NB4 (cell line): ENCODE results near the gene ADAMTS3.

Experiments used
- DNase-seq: peaks from one replicate; pipeline ENCODE4 v3.0.0; 2010; ENCODE audit warnings: low read depth
- H3K4me3 ChIP-seq: one replicate; pipeline ENCODE4 v1.5.1; 2011; ENCODE audit warnings: mild to moderate bottlenecking, low read depth, low read length, moderate library complexity
- MYC ChIP-seq: IDR thresholded peaks from 2 replicates; pipeline ENCODE4 v1.6.1; 2011; ENCODE audit warnings: low read depth, low read length
- POLR2A ChIP-seq: IDR thresholded peaks from 2 replicates; pipeline ENCODE4 v1.6.1; 2011; ENCODE audit warnings: mild to moderate bottlenecking; ENCODE audit not compliant: insufficient read length; ENCODE audit errors: extremely low read depth
- TF ChIP-seq, protein P1 (sequence below): IDR thresholded peaks from 2 replicates; pipeline ENCODE4 v1.6.1; 2011; ENCODE audit warnings: low read depth, low read length
- TF ChIP-seq, protein P2 (sequence below): IDR thresholded peaks from one replicate; pipeline ENCODE4 v1.5.1; 2012; ENCODE audit warnings: low read depth, low read length

Gene ADAMTS3

DNA sequence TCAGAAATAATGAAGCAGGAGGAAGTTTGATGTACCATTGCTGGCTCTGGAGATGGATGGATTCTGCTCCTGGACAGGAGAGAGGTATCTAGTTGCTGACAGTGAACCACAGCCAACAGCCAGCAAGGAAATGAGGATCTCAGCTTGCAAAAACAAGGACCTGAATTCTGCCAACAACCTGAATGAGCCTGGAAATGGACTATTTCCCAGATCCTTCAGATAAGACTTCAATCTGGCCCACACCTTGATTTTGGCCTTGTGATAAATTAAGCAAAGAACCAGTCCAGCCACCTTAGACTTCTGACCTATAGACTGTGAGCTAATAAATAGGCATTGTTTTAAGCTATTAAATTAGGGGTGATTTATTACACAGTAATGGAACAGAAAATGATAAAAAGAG lies 220.3 kb downstream of the ADAMTS3 start:
- no peak overlapping the region for H3K4me3 ChIP-seq
- no peak for DNase-seq
- TF ChIP-seq POLR2A: no peak
- TF ChIP-seq, protein P1, sequence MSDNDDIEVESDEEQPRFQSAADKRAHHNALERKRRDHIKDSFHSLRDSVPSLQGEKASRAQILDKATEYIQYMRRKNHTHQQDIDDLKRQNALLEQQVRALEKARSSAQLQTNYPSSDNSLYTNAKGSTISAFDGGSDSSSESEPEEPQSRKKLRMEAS: no peak
- no peak for TF ChIP-seq MYC
- TF ChIP-seq, protein P2, sequence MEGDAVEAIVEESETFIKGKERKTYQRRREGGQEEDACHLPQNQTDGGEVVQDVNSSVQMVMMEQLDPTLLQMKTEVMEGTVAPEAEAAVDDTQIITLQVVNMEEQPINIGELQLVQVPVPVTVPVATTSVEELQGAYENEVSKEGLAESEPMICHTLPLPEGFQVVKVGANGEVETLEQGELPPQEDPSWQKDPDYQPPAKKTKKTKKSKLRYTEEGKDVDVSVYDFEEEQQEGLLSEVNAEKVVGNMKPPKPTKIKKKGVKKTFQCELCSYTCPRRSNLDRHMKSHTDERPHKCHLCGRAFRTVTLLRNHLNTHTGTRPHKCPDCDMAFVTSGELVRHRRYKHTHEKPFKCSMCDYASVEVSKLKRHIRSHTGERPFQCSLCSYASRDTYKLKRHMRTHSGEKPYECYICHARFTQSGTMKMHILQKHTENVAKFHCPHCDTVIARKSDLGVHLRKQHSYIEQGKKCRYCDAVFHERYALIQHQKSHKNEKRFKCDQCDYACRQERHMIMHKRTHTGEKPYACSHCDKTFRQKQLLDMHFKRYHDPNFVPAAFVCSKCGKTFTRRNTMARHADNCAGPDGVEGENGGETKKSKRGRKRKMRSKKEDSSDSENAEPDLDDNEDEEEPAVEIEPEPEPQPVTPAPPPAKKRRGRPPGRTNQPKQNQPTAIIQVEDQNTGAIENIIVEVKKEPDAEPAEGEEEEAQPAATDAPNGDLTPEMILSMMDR: no peak

DNA sequence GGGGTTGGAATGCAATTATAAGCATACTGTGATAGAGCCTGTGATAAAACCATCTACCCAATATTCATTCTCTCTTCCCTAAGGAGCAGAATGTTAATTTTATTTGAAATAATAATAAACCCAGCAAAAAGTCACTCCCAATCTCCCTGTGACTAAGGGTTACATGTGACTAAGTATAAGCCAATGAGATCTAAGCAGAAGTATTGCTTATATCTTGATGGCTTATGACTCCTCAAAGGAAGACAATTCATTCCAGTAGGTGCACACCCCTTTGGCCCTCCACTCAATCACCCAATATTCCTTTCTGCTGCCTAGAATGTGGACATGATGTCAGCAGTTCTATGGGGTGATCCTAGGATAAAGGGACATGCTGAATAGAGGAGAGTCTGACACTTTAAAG lies 224.6 kb downstream of the ADAMTS3 start:
- no peak overlapping the region for H3K4me3 ChIP-seq
- TF ChIP-seq, protein P2: no peak
- TF ChIP-seq MYC (no peak), POLR2A (no peak)
- TF ChIP-seq, protein P1: no peak
- no peak for DNase-seq

DNA sequence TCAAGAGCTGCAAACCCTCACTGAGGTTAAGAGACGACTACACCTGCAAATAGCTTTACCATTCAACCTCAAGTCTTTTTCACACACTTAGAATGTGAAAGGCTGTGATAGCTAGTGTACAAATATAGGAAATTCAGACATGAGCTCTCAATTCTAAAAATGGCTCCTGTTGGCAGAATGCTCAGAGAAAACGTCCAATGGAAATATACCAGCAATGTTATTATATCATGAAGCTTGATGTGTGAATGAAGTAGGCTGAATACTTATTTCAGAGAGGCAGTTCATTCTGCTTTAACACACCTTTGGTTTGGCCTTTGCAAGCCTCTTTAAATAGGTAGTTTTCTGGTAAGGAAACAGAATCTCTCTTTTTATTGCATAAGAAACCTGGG lies 227.6 kb downstream of the ADAMTS3 start:
- no peak for TF ChIP-seq POLR2A
- TF ChIP-seq, protein P1: no peak
- TF ChIP-seq, protein P2: no peak
- TF ChIP-seq MYC: no peak
- no peak overlapping the region for H3K4me3 ChIP-seq
- DNase-seq: no peak

DNA sequence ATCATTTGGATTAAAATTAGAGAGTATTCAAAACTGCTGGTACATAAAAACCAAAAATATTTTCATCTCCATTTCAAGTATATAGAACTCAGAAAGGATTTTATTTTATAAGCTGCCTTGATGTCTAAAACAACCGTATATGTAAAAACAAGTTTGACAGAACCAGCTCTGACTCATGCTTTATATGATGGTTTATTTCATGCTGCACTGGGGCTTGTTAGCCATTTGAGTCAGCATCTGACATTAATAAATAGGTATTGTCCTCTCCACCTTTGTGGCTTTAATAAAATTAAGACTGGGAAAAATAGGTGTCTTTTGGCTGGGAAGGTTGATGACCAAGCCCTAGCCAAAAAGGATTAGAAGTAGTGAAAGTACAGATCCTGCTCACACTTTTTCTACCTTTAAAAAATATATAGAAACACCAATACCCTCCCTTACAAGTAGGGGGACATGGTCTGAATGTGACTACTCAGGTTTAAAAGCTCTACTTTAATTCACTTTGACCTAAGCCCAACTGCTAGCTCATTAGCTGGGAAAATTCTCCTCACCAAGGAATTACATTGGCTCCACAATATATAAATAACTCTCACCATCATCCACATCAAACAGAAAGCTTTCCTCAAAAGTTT lies 228.1 kb downstream of the ADAMTS3 start:
- DNase-seq: no peak
- H3K4me3 ChIP-seq: no peak overlapping the region
- TF ChIP-seq, protein P1: no peak
- TF ChIP-seq, protein P2: no peak

DNA sequence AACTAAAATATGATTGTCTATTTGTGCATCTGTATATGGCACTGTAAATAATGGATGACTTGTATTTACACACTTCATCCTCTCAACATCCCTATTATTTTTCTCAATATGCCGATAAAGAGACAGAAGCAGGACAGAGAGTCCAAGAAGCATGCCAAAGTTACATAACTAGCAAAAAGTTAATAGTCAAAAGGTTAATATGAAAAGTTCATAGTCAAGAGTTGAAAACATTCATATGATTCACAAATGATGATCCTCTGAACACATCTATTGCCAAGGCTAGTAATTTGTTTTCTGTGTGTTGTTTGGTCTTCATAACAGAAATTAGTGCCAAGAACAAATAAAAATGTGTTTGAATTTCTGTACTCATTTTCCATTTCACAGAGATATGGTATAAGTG lies 231.0 kb downstream of the ADAMTS3 start:
- TF ChIP-seq MYC (no peak), POLR2A (no peak)
- TF ChIP-seq, protein P2: no peak
- TF ChIP-seq, protein P1: no peak
- H3K4me3 ChIP-seq: no peak overlapping the region
- no peak for DNase-seq

DNA sequence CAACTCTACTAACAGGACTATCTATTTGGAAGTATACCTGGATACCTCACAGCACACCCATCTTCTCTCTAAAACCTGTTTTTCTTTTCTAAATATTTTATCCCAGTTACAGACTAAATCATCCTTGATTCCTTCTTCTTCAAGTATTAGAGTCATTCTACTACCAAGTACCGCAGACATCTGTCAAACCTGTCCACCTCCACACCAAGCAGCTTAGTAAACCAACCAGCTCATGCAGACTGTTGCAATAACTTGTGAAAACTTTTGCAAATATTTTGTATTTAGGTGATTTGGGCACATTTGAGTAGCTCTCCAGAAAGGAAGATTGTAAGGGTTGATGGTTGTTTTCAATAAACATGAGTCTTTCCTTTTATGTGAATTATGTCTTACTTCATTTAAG lies 238.6 kb downstream of the ADAMTS3 start:
- TF ChIP-seq POLR2A (no peak), MYC (no peak)
- TF ChIP-seq, protein P1: no peak
- TF ChIP-seq, protein P2: no peak
- no peak for DNase-seq
- no peak overlapping the region for H3K4me3 ChIP-seq
